HFFc6 (cell line): ENCODE measurements around the gene TRPC4AP. TPM values are rescaled to one million over a fixed set of nuclear protein-coding genes. Genes with fewer than 3 reads are reported as not detected.

Source experiments
- DNase-seq: peaks from one replicate; pipeline ENCODE4 v3.0.0-alpha.2; 2018
- H3K27ac Mint-ChIP-seq: 2 replicates; pipeline ENCODE4 v1.8.0; 2020; ENCODE audit warnings: mild to moderate bottlenecking, mixed read lengths
- H3K27me3 Mint-ChIP-seq: 2 replicates; pipeline ENCODE4 v1.8.0; 2021; ENCODE audit warnings: mild to moderate bottlenecking, moderate library complexity, mixed read lengths; ENCODE audit not compliant: insufficient read depth
- H3K36me3 Mint-ChIP-seq: 2 replicates; pipeline ENCODE4 v1.8.0; 2021; ENCODE audit warnings: low read depth, mixed read lengths
- H3K4me1 Mint-ChIP-seq: 2 replicates; pipeline ENCODE4 v1.8.0; 2020; ENCODE audit warnings: low read depth, mixed read lengths
- H3K4me3 Mint-ChIP-seq: 2 replicates; pipeline ENCODE4 v1.8.0; 2020; ENCODE audit warnings: mild to moderate bottlenecking, moderate library complexity, mixed read lengths
- H3K9me3 Mint-ChIP-seq: 2 replicates; pipeline ENCODE4 v1.8.0; 2020; ENCODE audit warnings: mild to moderate bottlenecking, mixed read lengths
- total RNA-seq, 6 experiments: library from RNA; stranded (reverse); fragmentation: NEBNext Ultra II Directional; extraction: Animal tissue kit (Norgen Biotek cat#: 25700); gene quantifications; 2 replicates in 1 of 6; 3 replicates in 5 of 6; pipeline ENCODE4 v1.2.3, GENCODE V29; 2021
- TF ChIP-seq, protein P1 (sequence below): fragments of 200-600 bp; sonication (generic); IDR thresholded peaks from 2 replicates; pipeline ENCODE4 v1.5.0; 2021; ENCODE audit warnings: antibody characterized with exemption, mild to moderate bottlenecking

TRPC4AP gene
- total RNA-seq, 6 experiments from 2014 or later = 70.7 to 89.8 (median 81.6) TPM

DNA sequence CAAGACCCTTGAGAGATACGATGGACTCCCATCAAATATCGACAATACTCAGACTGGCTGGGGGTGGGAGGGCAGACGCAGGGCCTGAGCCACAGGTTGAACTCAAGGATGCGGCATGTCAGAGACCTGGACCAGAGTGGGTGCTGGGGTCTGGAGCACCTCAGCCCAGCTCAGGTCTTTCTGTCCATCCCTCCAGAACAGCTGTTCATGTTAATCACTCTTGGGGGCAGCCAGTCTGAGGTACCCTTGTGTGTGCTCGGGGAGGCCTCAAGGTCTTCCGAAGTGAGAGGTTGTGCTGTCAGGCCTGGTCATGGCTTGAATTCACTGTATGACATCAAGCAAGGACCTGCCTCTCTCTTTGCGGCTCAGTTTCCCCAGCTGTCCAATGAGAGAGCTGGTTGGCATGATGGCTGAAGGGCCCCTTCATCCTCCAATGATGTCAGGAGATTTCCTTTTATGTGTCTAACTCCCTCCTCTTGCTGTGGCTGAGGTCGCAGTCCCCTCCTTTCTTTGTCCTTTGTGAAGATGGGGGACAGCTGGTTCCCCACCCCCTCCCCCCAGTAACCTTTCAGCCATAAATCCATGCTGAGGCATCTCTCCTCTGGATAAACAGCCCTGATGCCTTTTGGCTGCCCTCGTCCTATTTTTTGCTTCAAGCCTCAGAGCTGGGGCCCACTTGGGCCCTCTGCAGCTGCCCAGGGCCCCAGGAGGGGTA, 121.6 kb downstream of the TRPC4AP start:
- TF ChIP-seq, protein P1, sequence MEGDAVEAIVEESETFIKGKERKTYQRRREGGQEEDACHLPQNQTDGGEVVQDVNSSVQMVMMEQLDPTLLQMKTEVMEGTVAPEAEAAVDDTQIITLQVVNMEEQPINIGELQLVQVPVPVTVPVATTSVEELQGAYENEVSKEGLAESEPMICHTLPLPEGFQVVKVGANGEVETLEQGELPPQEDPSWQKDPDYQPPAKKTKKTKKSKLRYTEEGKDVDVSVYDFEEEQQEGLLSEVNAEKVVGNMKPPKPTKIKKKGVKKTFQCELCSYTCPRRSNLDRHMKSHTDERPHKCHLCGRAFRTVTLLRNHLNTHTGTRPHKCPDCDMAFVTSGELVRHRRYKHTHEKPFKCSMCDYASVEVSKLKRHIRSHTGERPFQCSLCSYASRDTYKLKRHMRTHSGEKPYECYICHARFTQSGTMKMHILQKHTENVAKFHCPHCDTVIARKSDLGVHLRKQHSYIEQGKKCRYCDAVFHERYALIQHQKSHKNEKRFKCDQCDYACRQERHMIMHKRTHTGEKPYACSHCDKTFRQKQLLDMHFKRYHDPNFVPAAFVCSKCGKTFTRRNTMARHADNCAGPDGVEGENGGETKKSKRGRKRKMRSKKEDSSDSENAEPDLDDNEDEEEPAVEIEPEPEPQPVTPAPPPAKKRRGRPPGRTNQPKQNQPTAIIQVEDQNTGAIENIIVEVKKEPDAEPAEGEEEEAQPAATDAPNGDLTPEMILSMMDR = no peak
- Mint-ChIP-seq H3K9me3 (no peaks in the 10 kb centered on the region), H3K27me3 (peaks cover 15% of the 10 kb centered on the region), H3K36me3 (no peaks in the 10 kb centered on the region), H3K4me3 (no peak overlapping the region), H3K4me1 (no peaks in the 10 kb centered on the region), H3K27ac (no peak overlapping the region)
- no peak for DNase-seq

- Mint-ChIP-seq H3K9me3 (no peaks in the 10 kb centered on the region), H3K27me3 (peaks cover 10% of the 10 kb centered on the region), H3K4me3 (no peak overlapping the region), H3K4me1 (no peaks in the 10 kb centered on the region), H3K27ac (no peak overlapping the region), H3K36me3 (no peaks in the 10 kb centered on the region)
- no peak for DNase-seq
- TF ChIP-seq, protein P1 = no peak
Observed at GRCh38 chr20:34970193-34970840, 122.3 kb downstream of the TRPC4AP start.

DNA sequence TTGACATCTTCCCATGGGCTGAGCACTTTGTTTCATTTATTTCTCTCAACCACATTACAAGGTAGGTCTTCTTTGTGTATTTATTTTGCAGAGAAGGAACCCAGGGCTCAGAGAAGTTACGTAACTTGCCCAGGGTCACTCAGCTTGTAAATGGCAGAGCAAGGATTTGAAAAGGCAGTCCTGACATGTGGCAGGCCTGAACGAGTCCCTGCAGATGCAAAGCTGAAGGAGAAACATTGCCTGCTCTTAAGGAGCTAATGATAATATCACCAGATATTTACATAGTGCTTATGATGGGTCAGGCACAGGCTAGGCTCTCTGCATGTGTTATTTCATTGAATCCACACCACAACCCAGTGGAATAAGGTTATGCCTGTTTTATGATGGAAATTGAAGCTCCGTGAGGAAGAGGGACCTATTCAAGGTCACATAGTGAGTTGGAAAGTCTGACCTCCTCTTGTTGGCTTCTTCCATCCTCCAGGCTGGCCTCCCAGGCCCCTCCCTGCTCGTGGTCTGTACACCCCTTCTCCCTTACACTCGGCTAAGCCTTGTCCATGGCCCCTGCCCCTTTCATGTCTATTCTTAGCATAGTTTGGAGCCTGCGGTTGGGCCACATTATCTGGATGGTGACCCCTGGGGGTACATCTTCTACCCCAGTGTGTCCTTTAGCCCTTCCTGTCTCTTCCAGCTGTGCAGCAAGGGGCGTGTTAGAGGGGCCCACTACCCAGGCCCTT, 124.4 kb downstream of the TRPC4AP start:
- H3K4me3 Mint-ChIP-seq = no peak overlapping the region
- no peaks in the 10 kb centered on the region for H3K4me1 Mint-ChIP-seq
- no peaks in the 10 kb centered on the region for H3K9me3 Mint-ChIP-seq
- H3K27me3 Mint-ChIP-seq = peaks cover 9% of the 10 kb centered on the region
- no peaks in the 10 kb centered on the region for H3K36me3 Mint-ChIP-seq
- H3K27ac Mint-ChIP-seq = no peak overlapping the region
- no peak for DNase-seq
- TF ChIP-seq, protein P1 = no peak

GRCh38 chr20:34967421-34967820, 125.2 kb downstream of the TRPC4AP start:
- Mint-ChIP-seq H3K4me3 (no peak overlapping the region), H3K9me3 (no peaks in the 10 kb centered on the region), H3K4me1 (no peaks in the 10 kb centered on the region), H3K27ac (no peak overlapping the region), H3K27me3 (peaks cover 6% of the 10 kb centered on the region), H3K36me3 (no peaks in the 10 kb centered on the region)
- TF ChIP-seq, protein P1 = no peak
- DNase-seq = no peak

- DNase-seq = no peak
- TF ChIP-seq, protein P1 = no peak
- H3K4me1 Mint-ChIP-seq = 0 out of 2 replicates have a peak, but pooled peaks cover 5% of the 10 kb centered on the region
- H3K4me3 Mint-ChIP-seq = no peak overlapping the region
- H3K36me3 Mint-ChIP-seq = no peaks in the 10 kb centered on the region
- H3K9me3 Mint-ChIP-seq = no peaks in the 10 kb centered on the region
- no peak overlapping the region for H3K27ac Mint-ChIP-seq
- H3K27me3 Mint-ChIP-seq = peaks cover 4% of the 10 kb centered on the region
Observed at GRCh38 chr20:34965051-34965450, 127.6 kb downstream of the TRPC4AP start.
